Measurements from ENCODE around the gene HAGHL.

DNA sequence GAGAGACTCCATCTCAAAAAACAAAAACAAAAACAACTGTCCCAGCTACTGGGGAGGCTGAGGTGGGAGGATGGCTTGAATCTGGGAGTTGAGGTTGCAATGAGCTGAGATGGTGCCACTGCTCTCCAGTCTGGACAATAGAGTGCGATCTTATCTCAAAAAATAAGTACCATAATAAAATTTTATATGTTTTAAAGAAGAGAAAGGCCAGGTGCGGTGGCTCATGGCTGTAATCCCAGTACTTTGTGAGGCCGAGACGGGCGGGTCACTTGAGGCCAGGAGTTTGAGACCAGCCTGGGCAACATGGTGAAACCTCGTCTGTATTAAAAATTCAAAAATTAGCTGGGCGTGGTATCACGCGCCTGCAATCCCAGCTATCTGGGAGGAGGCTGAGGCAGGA, 49.9 kb downstream of the HAGHL start:
- TF ChIP-seq, protein P1, sequence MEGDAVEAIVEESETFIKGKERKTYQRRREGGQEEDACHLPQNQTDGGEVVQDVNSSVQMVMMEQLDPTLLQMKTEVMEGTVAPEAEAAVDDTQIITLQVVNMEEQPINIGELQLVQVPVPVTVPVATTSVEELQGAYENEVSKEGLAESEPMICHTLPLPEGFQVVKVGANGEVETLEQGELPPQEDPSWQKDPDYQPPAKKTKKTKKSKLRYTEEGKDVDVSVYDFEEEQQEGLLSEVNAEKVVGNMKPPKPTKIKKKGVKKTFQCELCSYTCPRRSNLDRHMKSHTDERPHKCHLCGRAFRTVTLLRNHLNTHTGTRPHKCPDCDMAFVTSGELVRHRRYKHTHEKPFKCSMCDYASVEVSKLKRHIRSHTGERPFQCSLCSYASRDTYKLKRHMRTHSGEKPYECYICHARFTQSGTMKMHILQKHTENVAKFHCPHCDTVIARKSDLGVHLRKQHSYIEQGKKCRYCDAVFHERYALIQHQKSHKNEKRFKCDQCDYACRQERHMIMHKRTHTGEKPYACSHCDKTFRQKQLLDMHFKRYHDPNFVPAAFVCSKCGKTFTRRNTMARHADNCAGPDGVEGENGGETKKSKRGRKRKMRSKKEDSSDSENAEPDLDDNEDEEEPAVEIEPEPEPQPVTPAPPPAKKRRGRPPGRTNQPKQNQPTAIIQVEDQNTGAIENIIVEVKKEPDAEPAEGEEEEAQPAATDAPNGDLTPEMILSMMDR (IDR thresholded peaks at IDR 0.05; ENCODE audit: extremely low read depth in 1 of 2, insufficient read depth in 1 of 2, low read depth in 1 of 2, low read length in 2 of 2) = no peak
- TF ChIP-seq POLR2A (IDR thresholded peaks at IDR 0.05; ENCODE audit: low read depth, low read length) = no peak
- no peak for TF ChIP-seq POLR2AphosphoS5 (IDR thresholded peaks at IDR 0.05; ENCODE audit: insufficient read depth, low read depth, low read length)
